Airway epithelial cell (primary cell): ENCODE measurements around the gene SLC29A3. TPM values are rescaled to one million over a fixed set of nuclear protein-coding genes. Genes with fewer than 3 reads are reported as not detected.

Experiments
- total RNA-seq: library from RNA; depleted of rRNA; stranded (reverse); fragments of >200 nt; gene quantifications from 2 replicates; pipeline ENCODE4 v1.2.3, GENCODE V29; 2015

Gene SLC29A3
- total RNA-seq, result 1.3 and 2.9 TPM in 2 replicates

GRCh38 chr10:71319042-71319799 is at the start of gene SLC29A3:
SLC29A3 (plus strand) TSS chr10:71319259; CDS start chr10:71319310, 51 bp downstream.

GRCh38 chr10:71396711-71397295 is 77.7 kb downstream of the SLC29A3 start, which contains the start of gene CDH23:
CDH23 (plus strand) TSS chr10:71396920; CDS start chr10:71439832, 42,912 bp downstream.

Other genes with a start within 250 kb of the SLC29A3 start
- gene UNC5B, start 106.7 kb upstream of the SLC29A3 start, total RNA-seq, result 10.8 and 11.5 TPM in 2 replicates
- under 0.01 and 0.35 TPM in 2 replicates for gene CDH23, start 77.7 kb downstream of the SLC29A3 start, total RNA-seq